Measurements from ENCODE around the gene CXCL3.

CXCL3 gene

GRCh38 chr4:74021601-74022000, 16.9 kb downstream of the CXCL3 start:
- H3K4me3 ChIP-seq (replicated peaks; ENCODE audit: low read depth, low read length), result no peak overlapping the region
- no peaks in the 10 kb centered on the region for H3K36me3 ChIP-seq (ENCODE audit: control insufficient read depth, insufficient read depth, low read length)
- DNase-seq (ENCODE audit: extremely low read depth, insufficient read length), result no peak
- H3K27me3 ChIP-seq (replicated peaks; ENCODE audit: control insufficient read depth, insufficient read depth, low read length), result no peaks in the 10 kb centered on the region; the same call in 1 of the 2 replicates
- TF ChIP-seq CTCF (IDR thresholded peaks at IDR 0.05; ENCODE audit: insufficient read depth, low read length, poor library complexity, severe bottlenecking), result no peak

GRCh38 chr4:74018771-74019170, 19.7 kb downstream of the CXCL3 start:
- Histone ChIP-seq H3K27me3 (replicated peaks; ENCODE audit: control insufficient read depth, insufficient read depth, low read length) (no peaks in the 10 kb centered on the region; the same call in 1 of the 2 replicates), H3K4me3 (replicated peaks; ENCODE audit: low read depth, low read length) (no peak overlapping the region), H3K36me3 (ENCODE audit: control insufficient read depth, insufficient read depth, low read length) (no peaks in the 10 kb centered on the region)
- TF ChIP-seq CTCF (IDR thresholded peaks at IDR 0.05; ENCODE audit: insufficient read depth, low read length, poor library complexity, severe bottlenecking), result no peak
- no peak for DNase-seq (ENCODE audit: extremely low read depth, insufficient read length)

GRCh38 chr4:74018116-74018515, 20.4 kb downstream of the CXCL3 start:
- Histone ChIP-seq H3K27me3 (replicated peaks; ENCODE audit: control insufficient read depth, insufficient read depth, low read length) (no peaks in the 10 kb centered on the region), H3K4me3 (replicated peaks; ENCODE audit: low read depth, low read length) (no peak overlapping the region), H3K36me3 (ENCODE audit: control insufficient read depth, insufficient read depth, low read length) (no peaks in the 10 kb centered on the region)
- no peak for DNase-seq (ENCODE audit: extremely low read depth, insufficient read length)
- no peak for TF ChIP-seq CTCF (IDR thresholded peaks at IDR 0.05; ENCODE audit: insufficient read depth, low read length, poor library complexity, severe bottlenecking)

GRCh38 chr4:74016068-74016467, 22.4 kb downstream of the CXCL3 start:
- H3K36me3 ChIP-seq (ENCODE audit: control insufficient read depth, insufficient read depth, low read length), result no peaks in the 10 kb centered on the region
- no peak overlapping the region for H3K4me3 ChIP-seq (replicated peaks; ENCODE audit: low read depth, low read length)
- DNase-seq (ENCODE audit: extremely low read depth, insufficient read length), result no peak
- H3K27me3 ChIP-seq (replicated peaks; ENCODE audit: control insufficient read depth, insufficient read depth, low read length), result no peaks in the 10 kb centered on the region
- TF ChIP-seq CTCF (IDR thresholded peaks at IDR 0.05; ENCODE audit: insufficient read depth, low read length, poor library complexity, severe bottlenecking), result no peak

GRCh38 chr4:74015126-74015780, 23.2 kb downstream of the CXCL3 start:
- no peak overlapping the region for H3K4me3 ChIP-seq (replicated peaks; ENCODE audit: low read depth, low read length)
- no peak for TF ChIP-seq CTCF (IDR thresholded peaks at IDR 0.05; ENCODE audit: insufficient read depth, low read length, poor library complexity, severe bottlenecking)
- no peaks in the 10 kb centered on the region for H3K27me3 ChIP-seq (replicated peaks; ENCODE audit: control insufficient read depth, insufficient read depth, low read length)
- H3K36me3 ChIP-seq (ENCODE audit: control insufficient read depth, insufficient read depth, low read length), result no peaks in the 10 kb centered on the region
- no peak for DNase-seq (ENCODE audit: extremely low read depth, insufficient read length)

- no peaks in the 10 kb centered on the region for H3K36me3 ChIP-seq (ENCODE audit: control insufficient read depth, insufficient read depth, low read length)
- no peak for TF ChIP-seq CTCF (IDR thresholded peaks at IDR 0.05; ENCODE audit: insufficient read depth, low read length, poor library complexity, severe bottlenecking)
- no peak overlapping the region for H3K4me3 ChIP-seq (replicated peaks; ENCODE audit: low read depth, low read length)
- H3K27me3 ChIP-seq (replicated peaks; ENCODE audit: control insufficient read depth, insufficient read depth, low read length), result no peaks in the 10 kb centered on the region
- no peak for DNase-seq (ENCODE audit: extremely low read depth, insufficient read length)
Observed at GRCh38 chr4:74014332-74014731, 24.2 kb downstream of the CXCL3 start.
